Fibroblast of lung (primary cell): ENCODE data around the gene CDR2L. TPM values are rescaled to one million over a fixed set of nuclear protein-coding genes. Genes with fewer than 3 reads are reported as not detected.
"Not testable (repeated sequence)": the region's sequence is repeated elsewhere in the genome, so short reads cannot be mapped to it uniquely, and the experiment has no call there.

Experiments
- DNase-seq, 2 donors: peaks; one replicate each; pipeline versions ENCODE4 v3.0.0 to v3.0.0-alpha.2; 2010; ENCODE audit warnings: low read depth in 2 of 2
- H2AFZ ChIP-seq: 2 replicates; pipeline ENCODE4 v1.5.1; 2012; ENCODE audit warnings: low read length, control low read depth, inconsistent platforms
- H3K27ac ChIP-seq: 2 replicates; pipeline ENCODE4 v1.5.1; 2011; ENCODE audit warnings: low read length, control low read depth; ENCODE audit not compliant: insufficient read depth
- H3K27me3 ChIP-seq: 2 replicates; pipeline ENCODE4 v1.5.1; 2011; ENCODE audit warnings: mild to moderate bottlenecking, low read length; ENCODE audit not compliant: control insufficient read depth, insufficient read depth
- H3K36me3 ChIP-seq: 2 replicates; pipeline ENCODE4 v1.5.1; 2011; ENCODE audit warnings: low read length; ENCODE audit not compliant: control insufficient read depth, insufficient read depth
- H3K4me1 ChIP-seq: 2 replicates; pipeline ENCODE4 v1.5.1; 2011; ENCODE audit warnings: low read length; ENCODE audit not compliant: control insufficient read depth, insufficient read depth; ENCODE audit errors: extremely low read depth
- H3K4me2 ChIP-seq: 2 replicates; pipeline ENCODE4 v1.5.1; 2011; ENCODE audit warnings: low read length, control low read depth; ENCODE audit not compliant: insufficient read depth; ENCODE audit errors: extremely low read depth
- H3K4me3 ChIP-seq, 4 experiments: fragments of 200-600 bp in 1 of 4; sonication (generic) in 1 of 4; replicated peaks in 1 of 4; 2 replicates each; pipeline ENCODE4 v1.5.1; 2011 to 2016; ENCODE audit warnings: low read length in 4 of 4, low read depth in 3 of 4, mild to moderate bottlenecking in 3 of 4, control low read depth in 2 of 4, inconsistent platforms in 1 of 4, mixed read lengths in 1 of 4; ENCODE audit not compliant: insufficient read depth in 1 of 4; ENCODE audit errors: control extremely low read depth in 1 of 4
- H3K79me2 ChIP-seq: 2 replicates; pipeline ENCODE4 v1.5.1; 2012; ENCODE audit warnings: mild to moderate bottlenecking, low read length, inconsistent platforms; ENCODE audit not compliant: control insufficient read depth, insufficient read depth
- H3K9ac ChIP-seq: 2 replicates; pipeline ENCODE4 v1.5.1; 2011; ENCODE audit warnings: mild to moderate bottlenecking, low read length, control low read depth; ENCODE audit not compliant: insufficient read depth
- H3K9me3 ChIP-seq: 2 replicates; pipeline ENCODE4 v1.5.1; 2012; ENCODE audit warnings: low read depth, low read length; ENCODE audit not compliant: control insufficient read depth, insufficient read depth
- H4K20me1 ChIP-seq: 2 replicates; pipeline ENCODE4 v1.5.1; 2011; ENCODE audit warnings: low read length; ENCODE audit not compliant: control insufficient read depth, insufficient read depth; ENCODE audit errors: extremely low read depth
- CTCF ChIP-seq, 2 donors: IDR thresholded peaks in 1 of 2; conservative IDR thresholded peaks in 1 of 2; 1 replicate in 1 of 2; 2 replicates in 1 of 2; pipeline ENCODE4 v1.5.1; 2011 to 2012; ENCODE audit warnings: low read length in 2 of 2, control low read depth in 1 of 2, inconsistent platforms in 1 of 2, low read depth in 1 of 2, mild to moderate bottlenecking in 1 of 2
- EZH2 ChIP-seq: IDR thresholded peaks from 2 replicates; pipeline ENCODE4 v1.5.1; 2012; ENCODE audit warnings: low read length, control low read depth, mild to moderate bottlenecking; ENCODE audit errors: missing control alignments
- polyA plus RNA-seq, 2 donors: library from polyadenylated mRNA; depleted of rRNA in 1 of 2; stranded (reverse) in 1 of 2; unstranded in 1 of 2; fragments of >200 nt; gene quantifications; 2 replicates each; pipeline ENCODE4 v1.2.1, GENCODE V29; 2011 to 2012; ENCODE audit warnings: missing spikeins in 1 of 2
- total RNA-seq: library from RNA; depleted of rRNA; stranded (reverse); fragments of >200 nt; gene quantifications from 2 replicates; pipeline ENCODE4 v1.2.1, GENCODE V29; 2014

Gene CDR2L
- total and polyA plus RNA-seq, 2 donors (not counting 1 experiment from before 2014, with no cell fraction given), result 9.7 to 12.2 TPM

DNA sequence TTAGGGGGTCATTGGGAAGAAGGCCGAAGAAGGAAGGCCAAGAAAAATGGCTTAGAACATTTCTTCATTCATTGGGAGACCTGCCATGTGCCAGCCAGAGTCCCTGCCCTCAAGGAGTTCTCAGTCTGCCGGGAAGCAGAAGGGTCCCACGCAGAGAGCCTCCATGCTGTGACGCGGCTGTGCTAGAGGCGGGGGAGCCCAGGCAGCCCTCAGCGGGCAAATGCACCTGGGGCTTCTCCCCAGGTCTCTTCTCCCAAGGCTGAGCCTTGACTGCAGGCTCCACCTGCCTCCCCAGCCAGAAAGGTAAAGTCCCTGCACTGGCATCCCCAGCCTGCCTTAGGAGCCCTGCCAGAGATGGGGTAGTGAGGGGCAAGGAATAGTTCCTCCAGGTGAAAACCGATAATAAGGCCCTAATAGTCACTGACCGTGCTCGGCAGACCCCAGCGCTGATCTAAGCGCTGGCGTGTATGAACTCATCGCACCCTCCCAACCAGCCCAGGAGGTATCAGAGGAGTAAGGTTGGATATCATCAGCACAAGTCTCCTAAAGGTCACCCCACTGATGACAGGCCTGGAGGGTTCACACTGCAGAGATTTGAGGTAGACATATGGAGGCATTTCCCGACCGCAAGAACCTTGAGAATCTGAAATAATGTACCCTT, 6.0 kb upstream of the CDR2L start:
- Histone ChIP-seq H3K79me2 (no peaks in the 10 kb centered on the region), H3K27me3 (peaks cover 4% of the 10 kb centered on the region), H4K20me1 (no peaks in the 10 kb centered on the region), H3K4me2 (peak overlapping the region; percentile 99), H3K9me3 (no peaks in the 10 kb centered on the region), H3K27ac (peak overlapping the region; percentile 63), H3K4me1 (peaks cover 10% of the 10 kb centered on the region), H3K4me3 (peak overlapping the region; percentile 66 to 77 (median 72)), H3K36me3 (no peaks in the 10 kb centered on the region), H3K9ac (no peak overlapping the region), H2AFZ (peak overlapping the region; percentile 95)
- TF ChIP-seq CTCF (conservative IDR thresholded peaks at IDR 0.05 in 1 of 2, IDR thresholded peaks at IDR 0.05 in 1 of 2; ENCODE audit: low read depth in 1 of 2, low read length in 2 of 2) (no peak), EZH2 (no peak)
- DNase-seq, result no peak

GRCh38 chr17:74981979-74982662, 5.3 kb upstream of the CDR2L start:
- H3K27me3 ChIP-seq, result peaks cover 4% of the 10 kb centered on the region
- no peaks in the 10 kb centered on the region for H3K9me3 ChIP-seq
- H4K20me1 ChIP-seq, result no peaks in the 10 kb centered on the region
- H3K27ac ChIP-seq, result peak overlapping the region; percentile 63
- H2AFZ ChIP-seq, result peak overlapping the region; percentile 95
- no peaks in the 10 kb centered on the region for H3K36me3 ChIP-seq
- H3K4me3 ChIP-seq, result peak overlapping the region; percentile 66 to 77 (median 72)
- H3K79me2 ChIP-seq, result no peaks in the 10 kb centered on the region
- DNase-seq, result peak; percentile 42 to 50
- H3K4me2 ChIP-seq, result peak overlapping the region; percentile 99
- H3K9ac ChIP-seq, result peak overlapping the region; percentile 72
- peaks cover 10% of the 10 kb centered on the region for H3K4me1 ChIP-seq
- TF ChIP-seq EZH2 (no peak), CTCF (conservative IDR thresholded peaks at IDR 0.05 in 1 of 2, IDR thresholded peaks at IDR 0.05 in 1 of 2; ENCODE audit: low read depth in 1 of 2, low read length in 2 of 2) (peak in 1 of 2 donors; percentile 6)

- H4K20me1 ChIP-seq, H3K36me3 ChIP-seq, H3K4me1 ChIP-seq, H3K9me3 ChIP-seq, H3K79me2 ChIP-seq, H3K27me3 ChIP-seq, DNase-seq: not testable (repeated sequence)
- H3K4me3 ChIP-seq, result peak overlapping the region; percentile 66 to 77 (median 72)
- H3K9ac ChIP-seq, result peak overlapping the region; percentile 72
- peak overlapping the region; percentile 63 for H3K27ac ChIP-seq
- peak overlapping the region; percentile 99 for H3K4me2 ChIP-seq
- H2AFZ ChIP-seq, result peak overlapping the region; percentile 95
Observed at GRCh38 chr17:74982663-74983313, 4.6 kb upstream of the CDR2L start.
